ENCODE measurements around the gene JUNB.

JUNB gene

GRCh38 chr19:12769689-12770088, 21.6 kb upstream of the JUNB start:
- Histone ChIP-seq H3K36me3 (no peaks in the 10 kb centered on the region), H3K9me3 (no peaks in the 10 kb centered on the region), H3K27ac (no peak overlapping the region), H3K27me3 (no peaks in the 10 kb centered on the region), H3K4me1 (ENCODE audit: control insufficient read depth in 1 of 2, insufficient read depth in 1 of 2, low read depth in 1 of 2, low read length in 1 of 2) (peaks cover under 1 to 8% of the 10 kb centered on the region in 2 experiments), H3K4me3 (ENCODE audit: low read depth in 1 of 2, low read length in 1 of 2) (no peak overlapping the region)
- TF ChIP-seq CTCF (IDR thresholded peaks at IDR 0.05): no peak

- peaks cover 7 to 14% of the 10 kb centered on the region in 2 experiments for H3K4me1 ChIP-seq (ENCODE audit: control insufficient read depth in 1 of 2, insufficient read depth in 1 of 2, low read depth in 1 of 2, low read length in 1 of 2)
- H3K36me3 ChIP-seq: no peaks in the 10 kb centered on the region
- H3K9me3 ChIP-seq: no peaks in the 10 kb centered on the region
- no peak overlapping the region for H3K27ac ChIP-seq
- no peak for TF ChIP-seq CTCF (IDR thresholded peaks at IDR 0.05)
- no peak overlapping the region for H3K4me3 ChIP-seq (ENCODE audit: low read depth in 1 of 2, low read length in 1 of 2)
- H3K27me3 ChIP-seq: no peaks in the 10 kb centered on the region
Measured at GRCh38 chr19:12770922-12771321, 20.4 kb upstream of the JUNB start.

- H3K27ac ChIP-seq: no peak overlapping the region
- peaks cover 20 to 28% of the 10 kb centered on the region in 2 experiments for H3K4me1 ChIP-seq (ENCODE audit: control insufficient read depth in 1 of 2, insufficient read depth in 1 of 2, low read depth in 1 of 2, low read length in 1 of 2)
- H3K9me3 ChIP-seq: no peaks in the 10 kb centered on the region
- no peak overlapping the region for H3K4me3 ChIP-seq (ENCODE audit: low read depth in 1 of 2, low read length in 1 of 2)
- H3K36me3 ChIP-seq: no peaks in the 10 kb centered on the region
- H3K27me3 ChIP-seq: no peaks in the 10 kb centered on the region
- TF ChIP-seq CTCF (IDR thresholded peaks at IDR 0.05): no peak
Measured at GRCh38 chr19:12772323-12772722, 19.0 kb upstream of the JUNB start.

- Histone ChIP-seq H3K27me3 (no peaks in the 10 kb centered on the region), H3K27ac (no peak overlapping the region), H3K36me3 (no peaks in the 10 kb centered on the region), H3K4me3 (ENCODE audit: low read depth in 1 of 2, low read length in 1 of 2) (no peak overlapping the region), H3K9me3 (no peaks in the 10 kb centered on the region), H3K4me1 (ENCODE audit: control insufficient read depth in 1 of 2, insufficient read depth in 1 of 2, low read depth in 1 of 2, low read length in 1 of 2) (peaks cover 33 to 38% of the 10 kb centered on the region in 2 experiments)
- TF ChIP-seq CTCF (IDR thresholded peaks at IDR 0.05): no peak
Measured at GRCh38 chr19:12773571-12773970, 17.7 kb upstream of the JUNB start.

GRCh38 chr19:12774588-12775555, 16.4 kb upstream of the JUNB start, which contains the start of gene HOOK2:
HOOK2 (minus strand) TSS chr19:12775552; CDS start chr19:12775449, 103 bp downstream.
- peaks cover 46 to 49% of the 10 kb centered on the region in 2 experiments for H3K4me1 ChIP-seq (ENCODE audit: control insufficient read depth in 1 of 2, insufficient read depth in 1 of 2, low read depth in 1 of 2, low read length in 1 of 2)
- no peaks in the 10 kb centered on the region for H3K36me3 ChIP-seq
- H3K27ac ChIP-seq: peak within 1 kb of the TSS; percentile 79
- H3K9me3 ChIP-seq: no peaks in the 10 kb centered on the region
- H3K27me3 ChIP-seq: no peaks in the 10 kb centered on the region
- TF ChIP-seq CTCF (IDR thresholded peaks at IDR 0.05): no peak
- peak within 1 kb of the TSS; percentile 80 to 86 for H3K4me3 ChIP-seq (ENCODE audit: low read depth in 1 of 2, low read length in 1 of 2)

Data from neutrophil (primary cell).